ENCODE results near the gene STXBP1.

The STXBP1 gene

DNA sequence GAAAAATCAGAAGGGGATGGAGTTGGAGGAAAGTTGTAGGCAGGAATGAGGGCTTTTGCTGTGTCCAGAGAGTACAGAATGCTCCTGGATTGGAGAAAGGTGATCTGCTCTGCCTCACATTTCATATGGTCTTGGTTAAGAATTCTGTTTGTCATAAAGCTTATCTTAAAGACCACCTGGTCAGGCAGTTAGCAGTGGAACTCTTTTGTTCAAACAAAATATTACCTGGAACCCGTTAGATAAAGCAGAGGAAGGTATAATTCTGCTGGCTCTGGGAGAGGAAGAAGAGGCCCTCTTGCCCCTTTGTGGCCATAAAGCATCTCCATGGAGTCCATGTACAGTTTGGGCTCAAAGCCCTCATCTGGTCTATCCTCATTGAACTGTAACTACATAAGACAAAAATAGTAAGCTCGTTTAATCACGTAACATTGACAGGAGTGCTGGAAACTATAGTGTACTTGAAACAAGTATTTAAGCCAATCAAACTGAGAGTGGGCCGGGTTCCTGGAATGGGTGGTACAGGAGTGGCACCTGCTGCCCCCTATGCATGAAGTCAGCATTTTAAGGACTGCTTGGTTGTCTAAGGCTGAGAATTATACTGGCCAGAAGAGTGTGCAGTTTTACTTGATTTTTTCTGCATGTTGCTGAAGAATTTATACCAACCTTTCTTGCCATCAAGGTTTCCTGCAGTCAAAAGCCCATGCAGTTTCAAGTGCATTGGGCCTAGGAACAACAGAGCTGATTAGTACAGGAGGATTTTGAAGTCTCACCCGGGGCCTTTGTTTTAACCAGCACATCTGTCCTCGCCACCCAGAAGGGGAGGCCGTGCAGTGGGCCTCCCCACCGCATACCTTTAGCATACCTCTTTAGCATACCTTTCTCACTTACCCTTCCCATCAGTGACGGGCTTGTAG is 39.9 kb downstream of the STXBP1 start:
- DNase-seq (ENCODE audit: low read depth in 1 of 2, low spot score in 1 of 2), result no peak

- DNase-seq (ENCODE audit: low read depth in 1 of 2, low spot score in 1 of 2), result no peak
These were observed 40.7 kb downstream of the STXBP1 start for GRCh38 chr9:127652733-127653132.

GRCh38 chr9:127654619-127655018 is 42.5 kb downstream of the STXBP1 start:
- no peak for DNase-seq (ENCODE audit: low read depth in 1 of 2, low spot score in 1 of 2)

GRCh38 chr9:127658428-127658827 is 46.4 kb downstream of the STXBP1 start:
- no peak for DNase-seq (ENCODE audit: low read depth in 1 of 2, low spot score in 1 of 2)

DNA sequence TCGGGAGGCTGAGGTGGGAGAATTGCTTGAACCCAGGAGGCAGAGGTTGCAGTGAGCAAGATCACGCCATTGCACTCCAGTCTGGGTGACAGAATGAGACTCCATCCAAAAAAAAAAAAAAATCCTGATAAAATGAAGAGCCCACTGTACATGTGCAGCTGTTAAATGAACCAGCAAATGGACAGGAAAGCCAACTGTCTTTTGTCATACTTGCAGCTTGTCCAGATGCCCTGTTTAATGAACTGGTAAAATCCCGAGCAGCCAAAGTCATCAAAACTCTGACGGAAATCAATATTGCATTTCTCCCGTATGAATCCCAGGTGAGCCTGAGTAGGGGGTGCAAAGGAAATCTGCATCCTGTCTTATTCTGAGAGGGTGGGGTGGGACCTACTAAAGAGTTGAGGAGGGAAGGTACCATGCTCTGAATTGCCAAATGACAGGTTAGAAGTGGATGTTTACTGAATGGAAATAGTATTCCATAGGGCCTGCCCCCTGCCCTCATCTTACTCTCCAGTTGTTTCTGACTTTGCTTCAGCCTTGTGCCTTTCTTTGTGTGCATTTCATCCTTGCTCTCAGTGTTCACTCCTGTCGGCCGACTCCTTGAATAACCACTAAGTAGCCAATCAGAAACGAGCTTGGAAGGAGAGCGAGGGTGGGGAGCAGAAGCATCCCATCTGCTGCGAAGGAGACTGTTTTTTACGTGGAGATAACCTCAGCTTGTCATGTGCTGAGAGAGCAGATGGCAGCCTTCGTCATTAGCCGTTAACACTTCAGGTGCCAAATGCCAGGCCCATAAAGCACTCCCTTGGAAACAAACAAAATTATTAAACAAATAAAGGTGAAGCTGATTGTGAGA is 49.0 kb downstream of the STXBP1 start:
- DNase-seq (ENCODE audit: low read depth in 1 of 2, low spot score in 1 of 2), result no peak

GRCh38 chr9:127662617-127663016 is 50.5 kb downstream of the STXBP1 start:
- DNase-seq (ENCODE audit: low read depth in 1 of 2, low spot score in 1 of 2), result no peak

GRCh38 chr9:127664324-127664677 is 52.2 kb downstream of the STXBP1 start:
- DNase-seq (ENCODE audit: low read depth in 1 of 2, low spot score in 1 of 2), result no peak

DNA sequence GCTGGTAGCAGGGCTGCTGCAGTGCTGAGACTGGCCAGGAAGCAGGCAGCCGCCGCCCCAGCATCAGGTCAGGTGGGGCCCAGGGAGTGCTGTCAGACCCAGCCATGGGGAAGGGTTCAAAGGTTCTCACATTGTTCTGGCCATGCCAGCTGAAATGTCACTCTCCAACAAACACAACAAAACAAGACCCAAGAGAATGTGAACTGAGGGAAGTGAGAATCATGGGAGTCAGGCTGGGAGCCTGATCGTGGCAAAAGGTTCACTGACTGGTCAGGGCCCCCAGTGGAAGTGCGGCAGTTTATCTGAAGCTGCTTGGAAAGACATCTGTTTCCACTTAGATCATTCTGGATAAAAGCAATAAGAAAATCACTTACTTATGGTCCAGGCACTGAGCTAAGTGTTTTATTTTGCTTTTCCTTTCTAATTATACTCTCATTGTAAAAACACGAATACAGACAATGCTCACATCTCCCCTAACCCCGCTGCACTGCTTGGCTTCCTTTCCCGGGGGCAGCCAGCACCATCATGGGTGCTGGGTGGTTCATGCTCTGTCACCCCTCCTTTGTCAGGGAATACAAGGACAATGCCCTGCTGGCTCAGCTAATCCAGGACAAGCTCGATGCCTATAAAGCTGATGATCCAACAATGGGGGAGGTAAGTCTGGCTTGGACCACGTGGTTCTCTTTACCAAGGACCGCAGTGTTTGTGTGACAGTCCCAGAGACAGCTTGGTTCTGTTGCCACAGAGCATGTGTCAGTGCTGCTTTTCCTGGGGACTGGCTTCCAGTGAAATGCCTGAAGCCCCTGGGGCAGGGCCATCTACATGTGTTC is 52.8 kb downstream of the STXBP1 start:
- no peak for DNase-seq (ENCODE audit: low read depth in 1 of 2, low spot score in 1 of 2)

DNA sequence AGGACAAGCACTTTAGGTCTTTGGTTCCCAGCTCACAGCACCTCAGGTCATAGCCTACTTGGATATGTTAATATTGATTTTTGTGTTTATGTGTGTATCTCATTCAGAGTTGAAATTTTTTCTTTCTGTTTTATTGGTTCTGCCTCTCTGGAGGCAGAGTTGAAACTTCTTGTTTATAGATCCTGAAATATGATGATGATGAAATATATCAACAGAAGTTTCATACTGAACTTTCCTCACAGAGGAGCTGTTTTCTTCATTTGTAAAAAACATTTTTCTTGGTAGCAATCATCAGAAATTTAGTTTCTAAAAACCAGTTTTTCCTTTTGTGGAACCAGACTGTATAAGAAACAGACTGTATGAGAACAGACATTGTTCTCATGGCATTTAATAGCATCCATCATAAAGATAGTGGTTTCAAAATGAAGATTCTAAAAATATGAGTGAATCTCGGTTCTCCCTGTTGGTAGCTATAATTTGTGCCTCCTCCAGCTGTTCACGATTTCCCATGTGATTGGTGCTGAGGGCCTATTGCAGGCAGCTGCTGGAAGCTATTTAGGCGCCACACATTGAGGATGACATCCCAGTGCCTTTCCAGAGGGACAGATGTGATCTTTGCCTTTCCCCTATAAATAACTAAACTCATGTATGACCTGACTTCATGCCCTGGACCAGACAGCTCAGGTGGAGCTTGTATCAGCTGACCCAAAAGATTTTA is 55.2 kb downstream of the STXBP1 start:
- no peak for DNase-seq (ENCODE audit: low read depth in 1 of 2, low spot score in 1 of 2)

DNA sequence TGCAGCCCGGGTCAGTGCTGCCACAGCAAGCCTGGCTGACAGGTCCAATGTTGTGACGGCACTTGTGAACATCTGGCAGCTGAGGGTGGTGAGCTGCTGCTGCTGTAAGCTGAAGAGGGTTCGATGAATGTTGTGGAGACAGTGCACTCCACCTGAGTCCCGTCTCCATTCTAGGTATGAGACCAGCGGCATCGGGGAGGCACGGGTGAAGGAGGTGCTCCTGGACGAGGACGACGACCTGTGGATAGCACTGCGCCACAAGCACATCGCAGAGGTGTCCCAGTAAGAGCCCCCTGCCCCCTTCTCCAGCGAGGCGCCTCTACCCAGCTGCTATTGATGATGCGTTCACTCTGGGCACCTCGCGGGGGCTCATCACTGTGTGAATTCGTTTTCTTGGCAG is 55.8 kb downstream of the STXBP1 start:
- no peak for DNase-seq (ENCODE audit: low read depth in 1 of 2, low spot score in 1 of 2)

DNA sequence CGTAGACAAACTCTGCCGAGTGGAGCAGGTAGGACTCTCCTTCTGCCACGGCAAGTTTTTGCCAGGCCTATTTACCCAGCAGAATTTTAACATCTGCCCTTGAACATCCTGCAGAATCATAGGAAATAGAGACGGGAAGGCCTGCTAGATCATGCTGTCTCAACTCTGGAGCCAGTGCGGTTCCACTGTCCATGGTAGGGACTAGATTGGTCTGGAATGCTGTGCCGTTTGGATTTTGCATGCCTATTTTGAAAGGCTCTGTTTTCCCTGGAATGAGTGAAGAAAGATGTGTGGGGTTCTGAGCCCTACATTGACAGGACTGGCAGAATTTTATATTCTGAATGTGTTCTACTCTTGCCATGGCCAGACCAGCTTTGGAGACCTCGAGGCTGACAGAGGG is 61.2 kb downstream of the STXBP1 start:
- no peak for DNase-seq (ENCODE audit: low read depth in 1 of 2, low spot score in 1 of 2)

GRCh38 chr9:127676638-127677037 is 64.6 kb downstream of the STXBP1 start:
- no peak for DNase-seq (ENCODE audit: low read depth in 1 of 2, low spot score in 1 of 2)

DNA sequence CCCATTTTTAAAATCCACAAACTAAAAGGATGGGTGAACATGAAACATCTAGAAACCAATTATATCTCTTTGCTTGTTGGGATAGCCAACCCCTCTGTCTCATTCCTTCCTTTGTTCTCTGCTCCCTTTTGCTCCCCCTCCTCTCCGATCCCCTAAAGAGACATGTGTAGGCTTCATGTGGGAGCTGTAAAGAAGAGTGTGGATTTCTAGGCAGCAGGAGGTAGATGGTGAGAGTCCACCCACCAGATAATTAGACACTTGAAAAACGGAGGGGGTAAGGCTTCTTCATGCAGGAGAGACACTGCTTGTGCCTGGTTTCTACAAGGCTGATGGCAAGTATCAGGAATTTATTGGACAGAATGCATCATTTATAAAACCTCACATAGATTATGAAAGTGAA is 67.4 kb downstream of the STXBP1 start:
- DNase-seq (ENCODE audit: low read depth in 1 of 2, low spot score in 1 of 2), result no peak

DNA sequence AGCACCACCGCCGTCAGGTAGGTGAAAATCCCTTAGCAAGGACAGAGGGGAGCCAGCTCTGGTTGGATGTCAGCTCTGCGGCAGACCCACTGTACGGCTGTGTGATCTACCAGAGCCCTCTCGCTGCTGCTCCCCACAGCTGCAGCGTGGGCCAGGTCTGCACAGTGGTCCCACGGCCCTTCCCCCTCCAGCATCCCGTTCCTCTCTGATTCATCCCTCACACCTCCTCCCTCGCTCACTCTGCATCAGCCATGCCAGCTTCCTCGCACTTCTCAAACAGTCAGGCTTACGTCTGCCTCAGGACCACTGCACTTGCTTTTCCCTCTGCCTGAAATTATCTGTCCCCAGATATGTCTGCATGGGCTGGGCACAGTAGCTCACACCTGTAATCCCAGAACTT is 68.1 kb downstream of the STXBP1 start:
- no peak for DNase-seq (ENCODE audit: low read depth in 1 of 2, low spot score in 1 of 2)

DNA sequence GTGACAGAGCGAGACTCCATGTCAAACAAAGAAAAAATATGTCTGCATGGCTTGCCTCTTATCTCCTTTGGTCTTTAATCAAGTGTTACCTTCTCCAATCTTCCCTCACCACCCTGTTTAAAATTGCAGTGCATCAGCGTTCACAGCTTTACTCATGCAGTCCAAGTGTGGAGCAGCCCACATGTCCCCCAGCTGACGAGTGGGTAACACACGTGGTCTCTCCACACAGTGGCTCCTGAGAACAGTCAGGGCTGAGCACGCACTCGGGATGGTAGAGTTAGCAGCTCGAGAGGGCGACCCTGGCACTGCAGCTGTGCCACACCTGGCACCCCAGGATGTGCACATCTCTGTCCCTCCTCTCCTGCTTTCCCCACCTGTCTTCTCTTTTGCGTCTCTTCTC is 68.8 kb downstream of the STXBP1 start:
- no peak for DNase-seq (ENCODE audit: low read depth in 1 of 2, low spot score in 1 of 2)

GRCh38 chr9:127682351-127683136 is 70.5 kb downstream of the STXBP1 start:
- no peak for DNase-seq (ENCODE audit: low read depth in 1 of 2, low spot score in 1 of 2)

DNA sequence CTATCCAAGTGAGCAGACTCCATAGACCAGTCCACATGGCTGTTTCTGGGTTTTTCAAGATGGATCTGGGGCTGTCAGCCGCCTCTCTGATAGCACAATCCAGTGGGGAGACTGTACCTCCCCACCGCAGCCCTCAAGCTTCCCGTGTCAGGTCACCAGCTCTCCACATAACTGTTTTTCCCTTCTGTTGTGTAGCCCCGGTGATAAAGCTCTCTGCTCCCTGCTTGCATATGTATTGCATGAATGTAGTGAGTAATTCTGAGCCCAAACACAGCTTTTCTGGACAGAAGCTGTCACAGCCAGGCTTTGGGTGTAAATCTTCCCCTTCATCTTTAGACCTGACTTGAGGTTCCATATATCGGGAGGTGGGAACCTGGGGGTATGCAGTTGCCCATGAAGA is 71.6 kb downstream of the STXBP1 start:
- DNase-seq (ENCODE audit: low read depth in 1 of 2, low spot score in 1 of 2), result no peak

DNA sequence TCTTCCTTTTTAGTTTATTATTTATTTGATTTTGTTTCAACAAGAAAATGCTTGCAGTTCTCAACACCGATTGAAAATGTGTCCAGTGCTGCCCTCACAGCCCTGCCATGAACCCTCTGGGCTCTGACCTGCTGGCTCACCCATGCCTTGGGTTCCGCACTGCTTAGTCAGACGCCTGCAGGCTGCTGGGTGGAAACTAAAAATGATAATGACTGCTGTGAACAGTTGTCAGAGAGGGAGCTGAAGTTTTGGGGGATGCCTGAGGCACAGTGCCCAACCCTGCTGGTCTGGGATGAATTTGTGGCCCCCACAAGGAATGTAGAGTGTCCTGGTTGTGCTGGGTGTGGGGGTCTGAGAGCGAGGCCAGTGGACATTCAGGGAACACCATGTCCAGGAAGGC is 72.5 kb downstream of the STXBP1 start:
- DNase-seq (ENCODE audit: low read depth in 1 of 2, low spot score in 1 of 2), result no peak

- no peak for DNase-seq (ENCODE audit: low read depth in 1 of 2, low spot score in 1 of 2)
These were observed 74.7 kb downstream of the STXBP1 start for GRCh38 chr9:127686461-127687393.
